GM12873 (cell line): ENCODE results near the gene BSG.

Source experiments
- CTCF ChIP-seq: IDR thresholded peaks from 2 replicates; pipeline ENCODE4 v1.5.1; 2012; ENCODE audit warnings: low read depth, mild to moderate bottlenecking, moderate library complexity, low read length, control low read depth; ENCODE audit not compliant: insufficient read depth; ENCODE audit errors: missing control alignments

BSG gene

GRCh38 chr19:592101-592500 lies 19.7 kb downstream of the BSG start:
- no peak for TF ChIP-seq CTCF

GRCh38 chr19:593055-593454 lies 20.7 kb downstream of the BSG start:
- no peak for TF ChIP-seq CTCF

- no peak for TF ChIP-seq CTCF
These were observed 21.1 kb downstream of the BSG start for GRCh38 chr19:593505-593904.

- TF ChIP-seq CTCF = no peak
These were observed 22.0 kb downstream of the BSG start for GRCh38 chr19:594265-594870.

GRCh38 chr19:595326-596262 lies 23.2 kb downstream of the BSG start:
- TF ChIP-seq CTCF = no peak

GRCh38 chr19:596263-596655 lies 23.9 kb downstream of the BSG start:
- no peak for TF ChIP-seq CTCF
